HG03064 (cell line): Measurements from ENCODE around the gene SIAH1.
"Not testable (repeated sequence)": the region's sequence is repeated elsewhere in the genome, so short reads cannot be mapped to it uniquely, and the experiment has no call there.

Experiments used
- ATAC-seq: cut with Tn5 transposase; IDR thresholded peaks from one replicate; pipeline ENCODE4 v1.9.1; 2021; ENCODE audit warnings: low read depth; ENCODE audit not compliant: unreplicated experiment

SIAH1 gene

GRCh38 chr16:48394355-48394703, 9.1 kb upstream of the SIAH1 start:
- no peak for ATAC-seq

GRCh38 chr16:48393485-48394354, 8.5 kb upstream of the SIAH1 start:
- no peak for ATAC-seq

- ATAC-seq = no peak
Observed at GRCh38 chr16:48392407-48392806, 7.2 kb upstream of the SIAH1 start.

GRCh38 chr16:48386559-48387312, 1.5 kb upstream of the SIAH1 start:
- no peak for ATAC-seq

GRCh38 chr16:48384520-48385252, 527 bp downstream of the SIAH1 start:
- peak; percentile 45 for ATAC-seq

GRCh38 chr16:48383877-48384519, 1.2 kb downstream of the SIAH1 start:
- no peak for ATAC-seq

- no peak for ATAC-seq
Observed at GRCh38 chr16:48383009-48383876, 2.0 kb downstream of the SIAH1 start.

- no peak for ATAC-seq
Observed at GRCh38 chr16:48382131-48382530, 3.1 kb downstream of the SIAH1 start.

- ATAC-seq = no peak
Observed at GRCh38 chr16:48381201-48381600, 4.0 kb downstream of the SIAH1 start.

- ATAC-seq = no peak
Observed at GRCh38 chr16:48378836-48379235, 6.4 kb downstream of the SIAH1 start.

- ATAC-seq = no peak
Observed at GRCh38 chr16:48378276-48378675, 6.9 kb downstream of the SIAH1 start.

- ATAC-seq = not testable (repeated sequence)
Observed at GRCh38 chr16:48377301-48377700, 7.9 kb downstream of the SIAH1 start.

- no peak for ATAC-seq
Observed at GRCh38 chr16:48374255-48374654, 11.0 kb downstream of the SIAH1 start.

- ATAC-seq = no peak
Observed at GRCh38 chr16:48373258-48374029, 11.8 kb downstream of the SIAH1 start.

GRCh38 chr16:48372744-48373143, 12.5 kb downstream of the SIAH1 start:
- ATAC-seq = no peak

- no peak for ATAC-seq
Observed at GRCh38 chr16:48371393-48371780, 13.8 kb downstream of the SIAH1 start.

- ATAC-seq = not testable (repeated sequence)
Observed at GRCh38 chr16:48370668-48371392, 14.4 kb downstream of the SIAH1 start.

- no peak for ATAC-seq
Observed at GRCh38 chr16:48370229-48370628, 15.0 kb downstream of the SIAH1 start.
